Stimulated activated CD4-positive, alpha-beta T cell treated with anti-CD3 and anti-CD28 coated beads, Interleukin-1b, Interleukin-23, amount 100 ng/mL, for 4 hours (primary cell): ENCODE data around the gene SIGLECL1.
"Not testable (repeated sequence)": the region's sequence is repeated elsewhere in the genome, so short reads cannot be mapped to it uniquely, and the experiment has no call there.

Experiments used
- DNase-seq, 2 donors: peaks; one replicate each; pipeline ENCODE4 v3.0.0-alpha.2; 2020; ENCODE audit warnings: low read depth in 2 of 2

SIGLECL1 gene

GRCh38 chr19:51250786-51251467 is at the start of gene SIGLECL1:
SIGLECL1 (plus strand) TSS chr19:51251080; CDS start chr19:51264073, 12,993 bp downstream.
- DNase-seq: no peak

- DNase-seq: no peak
Measured at GRCh38 chr19:51201712-51202111, 49.2 kb upstream of the SIGLECL1 start.

- DNase-seq: no peak
Measured at GRCh38 chr19:51203916-51204315, 47.0 kb upstream of the SIGLECL1 start.

- DNase-seq: no peak
Measured at GRCh38 chr19:51204321-51204720, 46.6 kb upstream of the SIGLECL1 start.

- no peak for DNase-seq
Measured at GRCh38 chr19:51207747-51208146, 43.1 kb upstream of the SIGLECL1 start.

- no peak for DNase-seq
Measured at GRCh38 chr19:51210191-51210784, 40.6 kb upstream of the SIGLECL1 start.

GRCh38 chr19:51210874-51211361 is 40.0 kb upstream of the SIGLECL1 start:
- not testable (repeated sequence) for DNase-seq

- no peak for DNase-seq
Measured at GRCh38 chr19:51211833-51212232, 39.0 kb upstream of the SIGLECL1 start.

GRCh38 chr19:51219307-51219706 is 31.6 kb upstream of the SIGLECL1 start:
- no peak for DNase-seq

- no peak for DNase-seq
Measured at GRCh38 chr19:51219971-51220370, 30.9 kb upstream of the SIGLECL1 start.

- DNase-seq: no peak
Measured at GRCh38 chr19:51220996-51221395, 29.9 kb upstream of the SIGLECL1 start.

GRCh38 chr19:51224163-51224641 is 26.7 kb upstream of the SIGLECL1 start:
- no peak for DNase-seq

- not testable (repeated sequence) for DNase-seq
Measured at GRCh38 chr19:51224898-51225393, 25.9 kb upstream of the SIGLECL1 start, which contains the start of gene CD33. CD33 (plus strand) TSS chr19:51225080; CDS start chr19:51225119, 39 bp downstream.

- no peak for DNase-seq
Measured at GRCh38 chr19:51226067-51226466, 24.8 kb upstream of the SIGLECL1 start.

GRCh38 chr19:51227326-51227725 is 23.6 kb upstream of the SIGLECL1 start:
- DNase-seq: no peak

GRCh38 chr19:51227966-51228365 is 22.9 kb upstream of the SIGLECL1 start:
- no peak for DNase-seq

- no peak for DNase-seq
Measured at GRCh38 chr19:51240866-51241265, 10.0 kb upstream of the SIGLECL1 start.

- DNase-seq: no peak
Measured at GRCh38 chr19:51242881-51243630, 7.8 kb upstream of the SIGLECL1 start.

GRCh38 chr19:51246164-51246552 is 4.7 kb upstream of the SIGLECL1 start:
- no peak for DNase-seq

GRCh38 chr19:51247972-51248590 is 2.8 kb upstream of the SIGLECL1 start:
- no peak for DNase-seq

- no peak for DNase-seq
Measured at GRCh38 chr19:51251468-51251820, 564 bp downstream of the SIGLECL1 start.
